ENCODE data around the gene P3R3URF.
"Not testable (repeated sequence)": the region's sequence is repeated elsewhere in the genome, so short reads cannot be mapped to it uniquely, and the experiment has no call there.

The P3R3URF gene

GRCh38 chr1:46176211-46176865 lies at the start of gene P3R3URF:
Gene P3R3URF (minus strand): TSS chr1:46176488. CDS start chr1:46176471, 17 bp downstream.
- no peak for DNase-seq

GRCh38 chr1:46224966-46225365 lies 48.7 kb upstream of the P3R3URF start:
- DNase-seq: no peak

- peak; percentile 62 for DNase-seq
Measured at GRCh38 chr1:46223472-46223943, 47.2 kb upstream of the P3R3URF start.

GRCh38 chr1:46223055-46223454 lies 46.8 kb upstream of the P3R3URF start:
- not testable (repeated sequence) for DNase-seq

- no peak for DNase-seq
Measured at GRCh38 chr1:46221749-46222148, 45.5 kb upstream of the P3R3URF start.

- DNase-seq: no peak
Measured at GRCh38 chr1:46220808-46221207, 44.5 kb upstream of the P3R3URF start.

- no peak for DNase-seq
Measured at GRCh38 chr1:46219551-46220520, 43.5 kb upstream of the P3R3URF start.

GRCh38 chr1:46218443-46218842 lies 42.2 kb upstream of the P3R3URF start:
- DNase-seq: no peak

GRCh38 chr1:46215504-46215903 lies 39.2 kb upstream of the P3R3URF start:
- no peak for DNase-seq

GRCh38 chr1:46211051-46211450 lies 34.8 kb upstream of the P3R3URF start:
- DNase-seq: no peak

- DNase-seq: no peak
Measured at GRCh38 chr1:46210561-46210960, 34.3 kb upstream of the P3R3URF start.

GRCh38 chr1:46206399-46206798 lies 30.1 kb upstream of the P3R3URF start:
- DNase-seq: no peak

GRCh38 chr1:46205791-46206190 lies 29.5 kb upstream of the P3R3URF start:
- DNase-seq: no peak

GRCh38 chr1:46205141-46205540 lies 28.9 kb upstream of the P3R3URF start:
- no peak for DNase-seq

- no peak for DNase-seq
Measured at GRCh38 chr1:46204406-46204742, 28.1 kb upstream of the P3R3URF start.

GRCh38 chr1:46203738-46204405 lies 27.6 kb upstream of the P3R3URF start:
- DNase-seq: no peak

GRCh38 chr1:46199233-46199749 lies 23.0 kb upstream of the P3R3URF start:
- DNase-seq: no peak

- DNase-seq: peak; percentile 81
Measured at GRCh38 chr1:46197964-46198811, 21.9 kb upstream of the P3R3URF start, which contains the start of gene POMGNT1. Gene POMGNT1 (minus strand): TSS chr1:46198434. CDS start chr1:46197821, 613 bp downstream.

GRCh38 chr1:46197560-46197963 lies 21.3 kb upstream of the P3R3URF start:
- DNase-seq: no peak

- no peak for DNase-seq
Measured at GRCh38 chr1:46196609-46197008, 20.3 kb upstream of the P3R3URF start.

- no peak for DNase-seq
Measured at GRCh38 chr1:46194641-46195193, 18.4 kb upstream of the P3R3URF start.

Measured in activated naive CD4-positive, alpha-beta T cell treated with Interleukin-2 at 50 U/mL for 16 hours (primary cell).